Activated T-cell treated with anti-CD3 and anti-CD28 coated beads, Interleukin-2, amount 50 U/mL, for 1 hour (primary cell): ENCODE measurements around the gene REV1.
"Not testable (repeated sequence)": the region's sequence is repeated elsewhere in the genome, so short reads cannot be mapped to it uniquely, and the experiment has no call there.

Experiments
- DNase-seq: peaks from one replicate; pipeline ENCODE4 v3.0.0-alpha.2; 2020

The REV1 gene

DNA sequence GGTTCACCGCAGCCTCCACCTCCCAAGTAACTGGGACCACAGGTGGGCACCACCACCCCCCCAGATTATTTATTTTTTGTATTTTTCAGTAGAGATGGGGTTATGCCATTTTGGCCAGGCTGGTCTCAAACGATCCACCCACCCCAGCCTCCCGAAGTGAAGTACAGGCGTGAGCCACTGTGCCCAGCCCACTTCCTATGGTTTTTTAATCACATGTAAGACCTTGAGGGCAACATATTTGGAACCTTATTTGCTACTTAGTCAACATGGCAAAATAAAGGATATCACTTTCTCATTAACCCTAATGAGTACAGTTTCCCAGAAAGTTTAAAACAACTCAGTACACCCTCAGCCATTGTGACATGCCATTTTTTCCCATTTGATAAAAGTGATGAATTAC lies 88.0 kb downstream of the REV1 start:
- DNase-seq = no peak

DNA sequence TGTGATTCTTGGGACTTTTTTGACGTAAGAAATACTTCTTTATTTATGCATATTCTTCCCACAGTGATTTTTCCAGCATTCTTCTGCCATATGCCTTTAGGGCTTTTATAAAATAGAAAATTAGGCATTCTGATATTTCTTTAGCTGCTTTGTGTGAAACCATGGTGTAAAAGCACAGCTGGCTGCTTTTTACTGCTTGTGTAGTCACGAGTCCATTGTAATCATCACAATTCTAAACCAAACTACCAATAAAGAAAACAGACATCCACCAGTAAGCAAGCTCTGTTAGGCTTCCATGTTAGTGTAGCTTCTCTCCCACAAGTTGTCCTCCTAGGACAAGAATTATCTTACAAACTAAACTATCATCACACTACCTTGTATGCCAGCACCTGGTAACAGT lies 90.0 kb downstream of the REV1 start:
- no peak for DNase-seq

- DNase-seq = no peak
Measured at GRCh38 chr2:99399063-99399462, 90.8 kb downstream of the REV1 start.

DNA sequence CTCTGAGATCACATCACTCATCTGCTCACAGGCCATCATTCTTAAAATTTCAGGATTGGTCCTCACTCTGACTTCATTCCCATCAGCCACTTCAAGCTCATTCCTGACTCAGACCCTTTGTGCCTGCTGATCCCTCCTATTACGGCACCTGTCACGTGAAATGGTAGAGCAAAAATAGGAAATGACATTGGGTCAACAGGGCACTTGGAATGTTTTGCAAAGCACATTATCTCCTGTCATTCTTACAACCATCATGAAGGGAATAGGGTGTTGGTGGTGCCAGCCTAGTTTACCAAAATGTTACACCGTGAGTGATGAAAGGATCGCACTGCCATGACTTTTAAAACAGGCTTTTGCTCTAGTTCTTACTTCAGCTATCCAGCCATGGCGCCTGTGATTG lies 91.5 kb downstream of the REV1 start:
- DNase-seq = no peak

DNA sequence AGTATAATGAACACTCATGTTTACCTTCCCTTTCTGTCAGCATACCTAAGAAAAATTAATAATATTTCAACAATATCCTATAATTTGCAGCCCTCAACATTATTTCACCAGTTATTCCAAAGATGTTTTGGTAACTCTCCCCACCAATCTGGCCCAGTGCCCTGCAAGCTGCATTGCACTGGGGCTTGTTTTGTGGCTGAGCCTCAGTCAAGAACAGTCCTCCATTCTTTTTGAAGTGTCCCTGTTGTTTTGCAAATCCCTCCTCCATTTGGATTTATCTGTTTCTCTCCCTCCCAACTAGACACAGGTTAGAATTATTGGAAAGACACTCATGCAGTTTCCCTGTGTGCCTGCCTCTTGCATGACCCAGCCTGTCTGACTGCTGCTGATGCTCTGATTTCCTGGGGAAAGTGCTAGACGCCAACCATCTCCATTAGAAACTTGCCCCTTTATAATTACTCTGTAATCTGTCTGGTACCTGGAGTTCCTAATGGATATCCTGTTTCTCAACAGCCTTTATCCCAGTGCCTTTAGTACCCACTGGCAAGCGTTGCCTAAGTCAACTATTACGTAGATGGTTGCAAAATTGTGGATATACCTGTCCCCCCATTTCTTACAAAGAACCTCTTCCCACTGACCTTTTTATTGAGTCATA lies 92.4 kb downstream of the REV1 start:
- no peak for DNase-seq

GRCh38 chr2:99395589-99396130 lies 94.2 kb downstream of the REV1 start:
- no peak for DNase-seq

GRCh38 chr2:99389946-99390345 lies 99.9 kb downstream of the REV1 start:
- DNase-seq = no peak

DNA sequence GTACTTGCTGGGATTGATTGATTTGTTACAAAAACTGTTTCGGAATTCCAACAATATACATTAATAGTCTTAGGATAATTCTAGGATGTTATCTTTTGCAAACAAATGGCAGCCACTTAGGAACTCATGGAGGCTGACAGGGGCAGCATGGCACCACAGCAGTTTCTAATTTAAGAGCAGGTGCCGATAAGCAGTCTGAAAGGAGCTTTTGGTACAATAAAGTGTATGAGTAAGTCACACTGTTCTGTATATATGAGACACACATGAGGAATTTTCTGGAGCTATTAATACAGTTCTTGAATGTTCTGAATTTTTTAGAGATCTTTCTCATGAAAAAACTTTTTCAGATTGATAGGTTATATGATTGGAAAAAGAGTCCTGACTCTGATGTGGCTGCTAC lies 100.4 kb downstream of the REV1 start:
- DNase-seq = no peak

DNA sequence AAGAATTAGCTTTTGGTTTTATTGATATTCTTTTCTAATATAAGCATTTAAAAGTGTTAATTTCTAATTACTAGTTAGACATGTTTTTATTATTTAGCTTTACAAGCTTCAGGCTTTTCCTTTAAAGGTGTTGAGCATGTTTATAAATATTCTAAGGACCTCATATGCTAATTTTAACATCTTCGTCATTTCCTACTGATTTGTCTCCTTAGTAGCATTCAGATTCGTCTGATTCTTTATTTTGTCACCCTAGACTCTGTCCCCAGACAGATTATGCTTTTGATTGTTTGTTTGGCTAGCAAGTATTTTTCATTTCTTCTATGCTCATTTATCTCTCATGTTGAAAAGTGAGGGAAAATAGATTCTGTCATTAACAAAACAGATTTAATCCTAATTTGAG lies 100.9 kb downstream of the REV1 start:
- DNase-seq = no peak

DNA sequence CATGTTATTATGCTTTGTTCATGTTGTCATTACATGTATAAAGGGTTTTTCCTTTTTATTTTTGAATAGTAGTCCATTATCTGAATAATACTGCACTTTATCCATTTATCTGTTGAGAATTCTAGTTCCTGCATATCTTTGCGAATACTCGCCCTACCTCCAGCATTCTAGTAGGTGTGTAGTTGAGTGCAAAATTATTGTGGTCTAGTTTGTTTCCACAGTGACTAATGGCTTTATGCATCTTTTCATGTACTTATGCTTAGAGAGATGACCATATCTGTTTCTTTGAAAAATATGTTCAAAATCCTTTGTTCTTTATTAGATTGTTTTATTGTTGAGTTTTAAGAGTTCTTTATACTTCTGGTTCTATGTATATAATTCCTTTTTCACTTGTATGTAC lies 103.8 kb downstream of the REV1 start:
- no peak for DNase-seq

DNA sequence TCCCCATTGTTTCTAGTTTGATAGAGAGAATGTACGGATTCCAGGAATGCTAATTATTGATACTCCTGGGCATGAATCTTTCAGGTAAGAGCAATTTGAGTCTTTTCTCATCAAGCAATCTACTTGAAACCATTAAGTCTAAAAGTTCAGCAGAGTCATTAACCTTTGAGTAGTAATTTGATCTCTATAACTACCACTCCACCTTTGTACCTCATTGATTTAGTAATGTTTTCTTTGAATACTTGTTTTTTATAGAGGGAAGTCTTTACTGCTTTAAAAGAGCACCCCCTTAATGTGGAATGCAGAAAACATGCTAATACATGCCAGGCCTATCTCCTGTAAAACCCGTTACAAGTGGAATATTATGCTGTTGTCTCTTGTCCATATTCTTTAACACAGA lies 107.7 kb downstream of the REV1 start:
- DNase-seq = no peak

DNA sequence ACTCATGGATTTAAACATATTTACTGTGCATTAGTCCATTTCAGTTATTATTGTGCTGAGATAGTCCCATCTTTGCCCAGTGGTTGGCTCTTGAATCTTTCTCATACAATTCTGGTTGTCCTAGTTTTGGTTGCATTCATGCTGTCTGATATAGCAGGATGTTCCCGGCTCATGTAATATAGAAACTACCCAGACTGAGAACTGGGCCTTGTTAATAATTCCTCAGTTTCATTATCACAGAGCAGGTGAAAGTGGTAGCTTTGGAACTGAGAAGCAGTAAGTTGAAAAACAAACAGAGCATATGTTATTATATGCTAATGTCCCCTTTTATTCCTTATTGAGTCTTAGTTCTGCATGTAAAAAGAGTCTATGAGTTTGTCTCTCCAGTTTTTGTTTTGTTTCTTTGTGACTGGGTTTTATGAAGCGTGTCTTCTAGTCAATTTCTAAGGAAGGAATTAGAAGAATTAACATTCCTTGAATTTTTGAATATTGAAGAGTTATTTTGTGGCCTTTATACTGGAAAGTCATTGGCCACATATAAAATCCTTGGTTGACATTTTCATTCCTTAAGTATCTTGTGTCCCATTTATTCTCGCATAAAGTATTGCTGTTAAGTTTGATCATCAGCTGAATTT lies 109.3 kb downstream of the REV1 start:
- no peak for DNase-seq

- DNase-seq = no peak
Measured at GRCh38 chr2:99377879-99378278, 111.9 kb downstream of the REV1 start.

GRCh38 chr2:99376254-99376864 lies 113.5 kb downstream of the REV1 start:
- no peak for DNase-seq

GRCh38 chr2:99374747-99375146 lies 115.1 kb downstream of the REV1 start:
- no peak for DNase-seq

DNA sequence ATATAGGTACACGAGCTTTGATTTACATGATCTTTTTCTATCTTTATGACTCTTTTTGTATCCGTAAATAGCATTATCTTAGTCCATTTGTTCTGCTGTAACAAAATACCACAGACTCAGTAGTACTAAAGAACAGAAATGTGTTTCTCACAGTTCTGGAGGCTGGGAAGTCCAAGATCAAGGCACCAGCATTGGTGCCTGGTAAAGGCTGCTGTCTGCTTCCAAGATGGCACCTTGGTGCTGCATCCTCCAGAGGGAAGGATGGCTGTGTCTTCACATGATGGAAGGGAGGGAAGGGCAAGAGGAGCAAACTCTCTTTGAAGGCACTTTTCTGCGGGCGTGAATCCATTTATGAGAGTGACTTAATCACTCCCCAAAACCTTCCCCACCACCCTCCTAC lies 116.7 kb downstream of the REV1 start:
- DNase-seq = no peak

GRCh38 chr2:99368854-99369253 lies 121.0 kb downstream of the REV1 start:
- DNase-seq = not testable (repeated sequence)

GRCh38 chr2:99365661-99366060 lies 124.2 kb downstream of the REV1 start:
- no peak for DNase-seq

DNA sequence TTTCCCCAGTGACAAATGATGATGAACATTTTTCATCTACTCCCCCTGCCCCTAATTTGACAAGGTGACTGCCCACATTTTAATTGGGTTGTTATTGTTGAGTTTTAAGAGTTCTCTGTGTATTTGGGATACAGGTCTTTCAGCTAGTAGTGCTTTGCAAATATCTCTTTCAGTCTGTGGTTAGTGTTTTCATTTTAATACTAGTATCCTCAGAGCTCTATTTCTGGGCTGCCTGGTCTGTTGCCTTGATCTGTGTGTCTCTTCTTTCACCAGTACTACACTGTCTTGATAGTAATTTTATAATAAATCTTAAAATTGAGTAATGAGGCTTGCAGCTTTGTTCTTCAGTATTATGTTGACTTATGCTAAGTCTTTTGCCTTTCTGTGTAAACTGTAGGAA lies 133.0 kb downstream of the REV1 start:
- DNase-seq = no peak

DNA sequence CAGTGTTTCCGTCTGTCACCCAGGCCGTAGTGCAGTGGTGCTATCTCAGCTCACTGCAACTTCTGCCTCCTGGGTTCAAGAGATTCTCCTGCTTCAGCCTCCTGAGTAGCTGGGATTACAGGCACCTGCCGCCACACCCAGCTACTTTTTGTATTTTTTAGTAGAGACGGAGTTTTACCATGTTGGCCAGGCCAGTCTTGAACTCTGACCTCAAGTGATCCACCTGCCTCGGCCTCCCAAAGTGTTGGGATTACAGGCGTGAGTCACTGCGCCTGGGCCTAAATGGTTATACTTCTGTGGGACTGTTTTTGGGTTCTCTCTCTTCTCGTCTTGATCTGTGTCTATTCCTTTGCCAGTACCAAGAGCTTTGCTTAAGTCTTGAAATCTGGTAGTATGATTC lies 135.0 kb downstream of the REV1 start:
- DNase-seq = not testable (repeated sequence)

DNA sequence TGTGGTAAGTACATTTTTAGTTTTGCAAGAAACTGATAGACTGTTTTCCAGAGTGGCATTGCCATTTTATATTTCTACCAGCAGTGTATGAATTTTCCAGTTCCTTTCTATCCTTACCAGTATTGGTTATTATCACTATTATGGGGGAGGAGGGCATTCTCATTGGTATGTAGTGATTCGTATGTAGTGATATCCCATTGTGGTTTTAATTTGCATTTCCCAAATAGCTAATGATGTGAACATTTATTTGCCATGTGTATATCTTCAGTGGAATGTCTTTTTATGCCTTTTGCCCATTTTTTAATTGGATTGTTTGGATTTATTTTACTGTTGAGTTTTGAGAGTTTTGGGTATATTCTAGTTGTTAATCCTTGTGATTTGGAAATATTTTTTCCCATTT lies 135.7 kb downstream of the REV1 start:
- DNase-seq = no peak
